Activated CD4-positive, alpha-beta T cell treated with anti-CD3 and anti-CD28 coated beads for 4 hours (primary cell): ENCODE measurements around the gene XAF1.
"Not testable (repeated sequence)": the region's sequence is repeated elsewhere in the genome, so short reads cannot be mapped to it uniquely, and the experiment has no call there.

Source experiments
- DNase-seq, 2 donors: peaks; one replicate each; pipeline ENCODE4 v3.0.0-alpha.2; 2020

Gene XAF1

GRCh38 chr17:6755731-6756184 is at the start of gene XAF1:
TSS of gene XAF1 (plus strand) at chr17:6756046. CDS start at chr17:6756079, 33 bp downstream.
- peak; percentile 51 to 52 for DNase-seq

- no peak for DNase-seq
Measured at GRCh38 chr17:6706499-6706898, 49.3 kb upstream of the XAF1 start.

- DNase-seq, result no peak
Measured at GRCh38 chr17:6706996-6707395, 48.9 kb upstream of the XAF1 start.

GRCh38 chr17:6708357-6708961 is 47.4 kb upstream of the XAF1 start:
- no peak for DNase-seq

- DNase-seq, result no peak
Measured at GRCh38 chr17:6710317-6710716, 45.5 kb upstream of the XAF1 start.

- DNase-seq, result no peak
Measured at GRCh38 chr17:6711081-6711674, 44.7 kb upstream of the XAF1 start.

- no peak for DNase-seq
Measured at GRCh38 chr17:6711681-6712057, 44.2 kb upstream of the XAF1 start.

GRCh38 chr17:6712058-6712853 is 43.6 kb upstream of the XAF1 start:
- no peak for DNase-seq

- DNase-seq, result no peak
Measured at GRCh38 chr17:6712854-6713129, 43.1 kb upstream of the XAF1 start.

- DNase-seq, result no peak
Measured at GRCh38 chr17:6713130-6713917, 42.5 kb upstream of the XAF1 start, which contains the start of gene SLC13A5. TSS of gene SLC13A5 (minus strand) at chr17:6713369. CDS start at chr17:6713333, 36 bp downstream.

- no peak for DNase-seq
Measured at GRCh38 chr17:6713918-6714271, 42.0 kb upstream of the XAF1 start.

- DNase-seq, result no peak
Measured at GRCh38 chr17:6714315-6714874, 41.5 kb upstream of the XAF1 start.

GRCh38 chr17:6716736-6717135 is 39.1 kb upstream of the XAF1 start:
- DNase-seq, result no peak

- DNase-seq, result no peak
Measured at GRCh38 chr17:6721744-6722143, 34.1 kb upstream of the XAF1 start.

- DNase-seq, result no peak
Measured at GRCh38 chr17:6724009-6724408, 31.8 kb upstream of the XAF1 start.

GRCh38 chr17:6729531-6729930 is 26.3 kb upstream of the XAF1 start:
- DNase-seq, result no peak

GRCh38 chr17:6746665-6747064 is 9.2 kb upstream of the XAF1 start:
- not testable (repeated sequence) for DNase-seq

GRCh38 chr17:6748617-6749016 is 7.2 kb upstream of the XAF1 start:
- DNase-seq, result no peak

GRCh38 chr17:6749519-6749918 is 6.3 kb upstream of the XAF1 start:
- no peak for DNase-seq

- no peak for DNase-seq
Measured at GRCh38 chr17:6752068-6752909, 3.6 kb upstream of the XAF1 start.

GRCh38 chr17:6753006-6753445 is 2.8 kb upstream of the XAF1 start:
- DNase-seq, result peak in 1 of 2 donors; percentile 49

GRCh38 chr17:6753546-6753945 is 2.3 kb upstream of the XAF1 start:
- DNase-seq, result no peak
